Kidney epithelial cell (primary cell): ENCODE data around the gene SLC6A11. TPM values are rescaled to one million over a fixed set of nuclear protein-coding genes. Genes with fewer than 3 reads are reported as not detected.

Experiments used
- DNase-seq: peaks from one replicate; pipeline ENCODE4 v3.0.0-alpha.2; 2010; ENCODE audit warnings: low read depth
- H3K27me3 ChIP-seq: 2 replicates; pipeline ENCODE4 v1.6.0; 2011; ENCODE audit warnings: low read length; ENCODE audit not compliant: control insufficient read depth, insufficient read depth
- H3K36me3 ChIP-seq: 2 replicates; pipeline ENCODE4 v1.5.1; 2011; ENCODE audit warnings: low read length; ENCODE audit not compliant: control insufficient read depth, insufficient read depth
- H3K4me3 ChIP-seq: 2 replicates; pipeline ENCODE4 v1.5.1; 2011; ENCODE audit warnings: low read depth, mild to moderate bottlenecking, control low read depth, low read length
- CTCF ChIP-seq: IDR thresholded peaks from 2 replicates; pipeline ENCODE4 v1.5.1; 2011; ENCODE audit warnings: mild to moderate bottlenecking, moderate library complexity, low read length, control low read depth, inconsistent platforms; ENCODE audit not compliant: insufficient read depth, poor library complexity, severe bottlenecking
- total RNA-seq: library from RNA; depleted of rRNA; stranded (reverse); fragments of >200 nt; gene quantifications from 2 replicates; pipeline ENCODE4 v1.2.3, GENCODE V29; 2015

SLC6A11 gene
- total RNA-seq, 1 donor from 2014 or later: 0.04 TPM

- DNase-seq: no peak
- Histone ChIP-seq H3K4me3 (no peak overlapping the region), H3K27me3 (peaks cover 2% of the 10 kb centered on the region), H3K36me3 (no peaks in the 10 kb centered on the region)
- TF ChIP-seq CTCF: no peak
These were observed 36.2 kb downstream of the SLC6A11 start for GRCh38 chr3:10852066-10852808.

- H3K27me3 ChIP-seq: peaks cover 2% of the 10 kb centered on the region
- DNase-seq: no peak
- TF ChIP-seq CTCF: no peak
- no peaks in the 10 kb centered on the region for H3K36me3 ChIP-seq
- no peak overlapping the region for H3K4me3 ChIP-seq
These were observed 39.2 kb downstream of the SLC6A11 start for GRCh38 chr3:10855083-10855870.

GRCh38 chr3:10855871-10856662, 40.0 kb downstream of the SLC6A11 start:
- no peak for DNase-seq
- no peak overlapping the region for H3K4me3 ChIP-seq
- H3K36me3 ChIP-seq: no peaks in the 10 kb centered on the region
- peak; percentile 17 for TF ChIP-seq CTCF
- peaks cover 2% of the 10 kb centered on the region for H3K27me3 ChIP-seq

GRCh38 chr3:10857235-10857634, 41.2 kb downstream of the SLC6A11 start:
- DNase-seq: no peak
- H3K36me3 ChIP-seq: no peaks in the 10 kb centered on the region
- no peak overlapping the region for H3K4me3 ChIP-seq
- no peak for TF ChIP-seq CTCF
- peaks cover 2% of the 10 kb centered on the region for H3K27me3 ChIP-seq

GRCh38 chr3:10858091-10858490, 42.1 kb downstream of the SLC6A11 start:
- no peak for DNase-seq
- TF ChIP-seq CTCF: no peak
- Histone ChIP-seq H3K27me3 (peaks cover 2% of the 10 kb centered on the region), H3K36me3 (no peaks in the 10 kb centered on the region), H3K4me3 (no peak overlapping the region)
